NCI-H1048 (cell line): Measurements from ENCODE around the gene ARHGAP30.
"Not testable (repeated sequence)": the region's sequence is repeated elsewhere in the genome, so short reads cannot be mapped to it uniquely, and the experiment has no call there.

Experiments used
- DNase-seq: peaks from one replicate; lab custom pipeline; 2025; lab: John Stamatoyannopoulos, UW

ARHGAP30 gene

DNA sequence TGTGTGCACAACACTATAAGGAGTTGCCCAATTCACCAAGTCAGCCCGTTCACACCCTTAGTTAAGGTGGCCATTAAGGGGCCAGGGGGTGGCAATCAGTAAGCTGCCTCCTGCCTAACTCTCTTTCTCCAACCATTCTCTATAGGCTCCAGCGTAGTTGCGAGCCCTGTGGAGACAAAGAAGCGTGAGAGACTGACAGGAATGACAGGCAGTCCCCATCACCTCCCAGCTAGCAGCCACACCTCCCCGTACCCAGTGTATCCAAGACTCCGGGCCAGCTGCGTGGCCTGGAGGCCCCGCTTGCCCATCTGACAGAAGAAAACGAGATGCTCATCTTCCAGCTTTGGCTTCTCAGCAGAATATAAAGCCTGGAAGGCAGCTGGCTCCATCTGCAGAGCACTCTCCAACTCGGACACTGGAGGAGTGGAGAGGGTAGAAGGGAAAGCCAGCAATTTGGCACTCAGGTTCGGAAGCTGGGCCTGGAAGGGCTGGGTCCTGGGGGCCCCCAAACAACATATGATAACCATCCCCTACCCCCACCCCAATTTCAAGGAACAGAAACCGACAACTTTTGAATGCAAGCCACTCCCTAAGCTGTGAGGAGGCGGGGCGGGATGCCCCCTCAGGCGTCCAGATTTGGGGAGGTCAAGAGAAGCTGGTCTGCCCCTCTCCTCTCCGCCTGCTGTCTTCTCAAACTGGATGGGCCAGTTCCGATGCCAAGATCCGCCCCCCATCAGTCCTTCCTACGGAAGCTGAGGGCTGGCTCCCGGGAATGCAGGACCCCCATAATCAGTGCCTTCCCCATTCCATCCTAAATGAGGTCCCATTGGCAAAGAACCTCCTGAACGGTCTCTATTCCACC lies 31.8 kb downstream of the ARHGAP30 start:
- DNase-seq: no peak

DNA sequence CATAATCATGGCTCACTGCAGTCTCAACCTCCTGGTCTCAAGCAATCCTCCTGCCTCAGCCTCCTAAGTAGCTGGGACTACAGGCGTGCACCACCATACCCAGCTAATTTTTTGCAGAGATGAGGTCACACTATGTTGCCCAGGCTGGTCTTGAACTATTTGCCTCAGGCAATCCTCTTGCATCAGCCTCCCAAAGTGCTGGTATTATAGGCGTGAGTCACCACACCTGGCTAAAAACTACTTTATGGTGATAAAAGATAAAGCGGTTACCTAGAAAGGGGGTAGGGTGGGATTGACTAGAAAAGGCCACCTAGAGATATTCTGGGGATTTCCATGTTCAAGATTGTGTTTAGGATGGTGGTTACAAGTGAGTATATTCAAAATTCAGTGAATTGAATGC lies 35.9 kb downstream of the ARHGAP30 start:
- DNase-seq: no peak

- no peak for DNase-seq
Observed at GRCh38 chr1:161032409-161032808, 37.3 kb downstream of the ARHGAP30 start.

DNA sequence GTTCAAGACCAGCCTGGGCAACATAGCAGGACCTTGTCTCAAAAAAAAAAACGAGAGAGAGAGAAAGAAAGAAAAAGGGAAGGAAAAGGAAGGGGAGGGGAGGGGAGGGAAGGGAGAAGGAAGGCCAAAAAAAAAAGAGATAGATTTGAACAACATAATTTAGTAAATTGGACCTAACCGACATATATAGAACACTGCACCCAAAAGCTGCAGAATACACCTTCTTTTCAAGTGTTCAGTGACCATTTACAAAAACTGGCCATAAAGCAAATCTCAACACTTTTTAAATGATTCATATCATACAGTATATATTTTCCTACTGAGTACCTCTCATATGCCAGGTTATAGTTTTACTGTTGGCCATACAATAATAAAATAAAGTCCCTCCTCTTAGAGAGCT lies 37.8 kb downstream of the ARHGAP30 start:
- DNase-seq: no peak

- DNase-seq: not testable (repeated sequence)
Observed at GRCh38 chr1:161029466-161029865, 40.2 kb downstream of the ARHGAP30 start.

- not testable (repeated sequence) for DNase-seq
Observed at GRCh38 chr1:161026954-161027353, 42.7 kb downstream of the ARHGAP30 start.

- DNase-seq: not testable (repeated sequence)
Observed at GRCh38 chr1:161022432-161022831, 47.3 kb downstream of the ARHGAP30 start.

- DNase-seq: no peak
Observed at GRCh38 chr1:161021970-161022353, 47.7 kb downstream of the ARHGAP30 start.

DNA sequence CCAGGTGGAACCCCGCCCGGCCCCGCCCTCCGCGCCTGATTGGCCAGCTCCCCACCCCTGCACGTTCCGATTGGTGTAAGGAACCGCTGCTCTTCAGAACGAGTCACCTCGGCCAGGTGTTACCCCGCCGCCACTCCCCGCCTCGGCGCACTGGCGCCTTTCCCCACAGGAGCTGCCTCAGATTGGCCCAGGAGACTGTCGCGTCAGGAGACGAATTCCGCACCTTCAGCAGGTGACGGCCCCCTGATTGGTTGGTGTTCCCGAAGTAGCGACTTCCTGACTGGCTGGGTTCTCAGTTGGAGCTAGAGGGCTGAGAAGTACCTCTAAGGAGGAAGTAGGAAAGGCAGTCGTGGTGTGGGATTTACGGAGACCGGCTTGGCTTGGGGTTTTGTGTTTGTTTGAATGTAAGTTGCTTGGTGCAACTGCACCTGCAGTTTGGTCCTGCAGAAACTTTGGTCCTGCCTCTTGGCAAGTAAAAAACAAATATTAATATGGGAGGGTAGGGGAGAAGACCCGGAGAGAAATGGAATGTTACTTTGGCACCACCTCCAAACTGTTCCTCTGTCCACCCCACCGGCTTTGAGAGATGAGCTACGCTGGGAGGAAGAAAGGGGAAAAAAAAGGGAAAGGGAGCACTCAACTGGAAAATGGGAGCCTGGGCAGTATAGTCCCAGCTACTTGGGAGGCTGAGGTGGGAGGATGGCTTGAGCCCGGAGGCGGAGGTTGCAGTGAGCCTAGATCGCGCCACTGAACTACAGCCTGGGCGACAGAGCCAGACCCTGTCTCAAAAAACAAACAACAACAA lies 48.3 kb downstream of the ARHGAP30 start:
- peak; percentile 99 for DNase-seq

GRCh38 chr1:161020509-161021164 lies 49.1 kb downstream of the ARHGAP30 start, which contains the start of gene F11R:
TSS of gene F11R (minus strand) at chr1:161021152. CDS start at chr1:161021073, 79 bp downstream.
- no peak for DNase-seq

DNA sequence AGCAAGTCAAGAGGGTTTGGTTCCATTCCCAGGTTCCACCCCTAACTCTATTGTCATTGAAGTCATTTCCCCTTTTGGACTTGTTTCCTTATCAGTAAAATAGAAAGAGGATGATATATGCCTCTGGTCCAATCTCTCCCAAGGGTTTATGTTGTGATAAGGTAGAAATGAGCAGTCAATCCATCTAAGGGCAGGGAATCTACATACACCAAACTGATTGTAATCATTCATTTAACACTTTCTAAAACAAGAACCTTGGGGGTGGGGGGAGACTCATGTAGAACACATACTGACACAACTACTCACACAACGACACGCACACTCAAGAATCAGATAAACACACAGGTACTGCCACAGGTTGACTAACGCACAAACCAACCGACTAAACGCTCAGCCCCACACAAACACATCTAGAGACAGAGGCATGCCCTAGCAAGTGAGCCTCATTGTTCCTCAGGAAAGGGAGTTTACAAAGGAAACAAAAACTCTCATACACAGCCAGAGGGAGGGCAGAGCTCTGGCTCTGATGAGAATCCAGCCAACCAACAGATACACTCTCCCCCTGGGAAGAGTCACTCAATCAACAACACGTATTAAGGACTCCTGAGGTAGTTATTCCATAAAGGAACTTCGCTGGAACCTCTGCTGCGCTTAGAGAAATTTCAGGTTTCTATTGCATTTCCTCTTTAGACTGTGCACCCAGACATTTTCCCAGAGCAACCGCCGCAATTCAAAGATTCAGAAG lies 49.8 kb downstream of the ARHGAP30 start:
- no peak for DNase-seq

DNA sequence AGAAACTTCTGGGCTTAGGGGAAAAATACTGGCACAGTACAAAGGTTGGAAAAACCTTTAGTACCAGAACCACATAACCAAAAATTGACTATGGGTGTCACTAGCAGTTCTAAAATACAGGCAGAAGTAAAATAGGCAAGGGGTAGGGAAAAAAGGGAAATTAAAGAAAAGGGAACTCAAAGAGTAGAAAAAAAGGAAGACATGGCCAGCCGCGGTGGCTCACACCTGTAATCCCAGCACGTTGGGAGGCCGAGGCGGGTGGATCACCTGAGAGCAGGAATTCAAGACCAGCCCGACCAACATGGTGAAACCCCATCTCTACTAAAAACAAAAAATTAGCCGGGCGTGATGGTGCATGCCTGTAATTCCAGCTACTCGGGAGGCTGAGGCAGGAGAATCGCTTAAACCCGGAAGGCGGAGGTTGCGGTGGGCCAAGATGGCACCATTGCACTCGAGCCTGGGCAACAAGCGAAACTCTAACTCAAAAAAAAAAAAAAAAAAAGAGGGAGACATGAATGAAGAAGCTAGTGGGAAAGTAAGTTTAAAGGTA lies 50.5 kb downstream of the ARHGAP30 start:
- DNase-seq: not testable (repeated sequence)

GRCh38 chr1:161018631-161018930 lies 51.1 kb downstream of the ARHGAP30 start:
- no peak for DNase-seq

GRCh38 chr1:161017756-161018630 lies 51.7 kb downstream of the ARHGAP30 start:
- no peak for DNase-seq

GRCh38 chr1:161017181-161017580 lies 52.5 kb downstream of the ARHGAP30 start:
- DNase-seq: not testable (repeated sequence)

DNA sequence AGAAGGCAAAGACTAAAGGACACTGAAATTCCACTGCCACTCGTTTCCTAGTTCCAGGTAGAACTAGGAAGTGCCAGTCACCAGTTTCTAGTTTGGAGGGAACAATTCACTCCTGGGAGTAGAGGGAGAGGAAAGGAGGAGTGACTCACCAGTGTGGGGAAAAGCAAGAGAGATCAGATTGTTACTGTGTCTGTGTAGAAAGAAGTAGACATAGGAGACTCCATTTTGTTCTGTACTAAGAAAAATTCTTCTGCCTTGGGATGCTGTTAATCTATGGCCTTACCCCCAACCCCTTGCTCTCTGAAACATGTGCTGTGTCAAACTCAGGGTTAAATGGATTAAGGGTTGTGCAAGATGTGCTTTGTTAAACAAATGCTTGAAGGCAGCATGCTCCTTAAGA lies 53.0 kb downstream of the ARHGAP30 start:
- DNase-seq: not testable (repeated sequence)

DNA sequence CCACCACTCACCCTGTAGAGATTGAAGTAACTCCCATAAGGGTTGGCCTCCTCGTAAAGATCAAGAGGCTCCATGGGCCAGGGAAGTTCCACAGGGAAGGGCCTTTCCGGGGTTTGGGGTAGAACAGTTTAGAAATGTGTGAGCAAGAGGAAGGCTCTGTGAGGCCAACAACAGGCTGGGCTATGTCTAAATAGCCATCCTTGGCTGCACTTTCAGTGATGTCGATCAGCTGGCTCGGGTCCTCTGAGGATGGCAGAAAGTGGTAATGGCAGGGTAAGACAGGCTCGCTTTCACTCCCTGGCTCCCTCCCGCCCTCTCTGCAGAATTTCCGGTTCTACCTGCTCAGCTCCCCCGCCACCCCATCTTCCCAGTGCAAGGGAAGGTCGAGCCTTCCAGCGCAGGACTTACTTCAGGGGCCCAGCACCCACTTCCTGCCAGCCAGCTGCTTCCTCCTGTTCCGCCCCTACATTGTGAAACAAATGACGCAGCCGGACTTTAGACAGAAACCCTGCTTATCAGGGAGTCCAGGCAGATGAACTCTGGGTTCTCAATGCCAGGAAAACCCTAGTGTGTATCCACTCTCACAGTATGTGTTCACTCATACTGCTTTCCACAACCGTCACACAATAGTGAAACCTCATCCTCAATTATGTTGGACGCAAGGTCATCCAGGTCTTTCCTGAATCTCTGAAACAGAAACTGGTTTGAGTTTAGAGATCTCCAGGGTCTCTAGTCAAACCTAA lies 56.0 kb downstream of the ARHGAP30 start:
- DNase-seq: no peak

- no peak for DNase-seq
Observed at GRCh38 chr1:161013131-161013487, 56.6 kb downstream of the ARHGAP30 start.

DNA sequence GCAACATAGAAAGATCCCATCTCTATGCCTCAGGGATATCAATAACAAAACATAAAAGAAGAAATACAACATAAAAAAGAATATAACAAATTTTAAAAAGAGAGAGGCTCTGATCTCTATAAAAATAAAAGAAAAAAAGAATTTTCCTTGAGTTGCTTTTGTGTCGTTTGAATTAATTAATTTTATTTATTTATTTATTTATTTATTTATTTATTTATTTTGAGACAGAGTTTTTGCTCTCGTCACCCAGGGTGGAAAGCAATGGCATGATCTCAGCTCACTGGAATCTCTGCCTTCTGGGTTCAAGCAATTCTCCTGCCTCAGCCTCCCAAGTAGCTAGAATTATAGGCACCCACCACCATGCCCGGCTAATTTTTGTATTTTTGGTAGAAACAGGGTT lies 57.3 kb downstream of the ARHGAP30 start:
- DNase-seq: no peak
